NCI-H2227 treated with DMSO at 0.1 percent for 48 hours (cell line): ENCODE data around the gene TNNT2.

Experiments
- DNase-seq: peaks from one replicate; lab custom pipeline; 2025; lab: John Stamatoyannopoulos, UW

Gene TNNT2

GRCh38 chr1:201376464-201377374 lies 761 bp downstream of the TNNT2 start:
- no peak for DNase-seq

DNA sequence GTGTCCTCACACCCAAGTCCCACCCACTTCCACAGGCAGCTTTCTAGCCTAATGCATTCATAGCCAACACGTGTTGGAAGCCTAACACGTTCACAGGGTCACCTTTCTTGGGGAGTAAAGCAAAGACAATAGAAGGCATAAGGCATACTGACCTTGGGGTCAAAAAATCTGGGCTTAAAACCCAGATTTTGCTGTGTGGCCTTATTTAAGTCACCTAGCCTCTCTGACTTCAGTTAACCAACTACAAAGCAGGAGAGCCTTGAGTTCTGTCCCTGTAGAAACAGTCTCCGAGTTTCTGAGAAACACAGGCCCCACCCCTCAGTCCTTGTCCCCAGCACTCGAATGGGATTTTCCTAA lies 1.4 kb downstream of the TNNT2 start:
- DNase-seq, result no peak

DNA sequence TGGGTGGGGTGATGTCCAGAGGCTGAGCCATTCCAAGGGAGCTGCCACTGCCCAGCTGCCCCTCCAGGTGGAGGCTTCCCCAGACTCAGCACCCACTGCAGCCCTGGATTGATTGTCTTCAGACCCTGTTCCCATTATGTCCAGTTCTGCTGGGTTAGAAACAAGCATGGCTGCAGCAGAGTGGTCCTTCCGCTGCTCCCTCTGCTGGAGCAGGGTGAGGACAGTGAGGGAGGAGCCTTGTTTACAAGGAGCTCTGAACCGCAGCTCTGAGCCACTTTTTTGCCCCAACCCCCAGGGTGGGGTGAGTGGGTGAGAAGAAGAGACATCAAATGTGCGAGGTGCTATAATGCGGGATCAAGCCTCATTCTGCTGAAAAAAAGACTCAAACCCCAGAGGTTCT lies 2.3 kb downstream of the TNNT2 start:
- DNase-seq, result peak; percentile 26

GRCh38 chr1:201374364-201374763 lies 3.1 kb downstream of the TNNT2 start:
- DNase-seq, result peak; percentile 64

DNA sequence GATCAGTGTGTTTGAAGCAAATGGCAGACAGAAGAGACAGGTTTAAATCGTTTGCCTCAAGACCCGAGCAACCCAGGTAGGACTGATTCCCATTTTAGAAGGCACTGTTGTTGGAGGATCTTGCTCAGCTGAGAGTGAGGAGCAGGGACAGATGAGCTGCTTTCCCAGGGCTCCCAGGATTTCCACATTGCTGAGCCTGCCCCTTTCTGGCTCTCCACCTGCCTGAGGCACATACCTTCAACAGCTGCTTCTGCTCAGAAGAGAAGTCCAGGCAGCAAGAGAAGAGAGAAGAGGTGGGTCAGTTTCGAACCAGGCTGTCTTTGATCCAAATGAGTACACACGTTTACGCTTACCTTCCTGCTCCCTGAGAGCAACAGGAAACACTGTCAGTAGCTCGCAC lies 5.7 kb downstream of the TNNT2 start:
- DNase-seq, result no peak

GRCh38 chr1:201371276-201371675 lies 6.2 kb downstream of the TNNT2 start:
- DNase-seq, result no peak

- no peak for DNase-seq
Observed at GRCh38 chr1:201370500-201370899, 7.0 kb downstream of the TNNT2 start.

- DNase-seq, result no peak
Observed at GRCh38 chr1:201369209-201369608, 8.3 kb downstream of the TNNT2 start.

- DNase-seq, result no peak
Observed at GRCh38 chr1:201366696-201367095, 10.8 kb downstream of the TNNT2 start.

DNA sequence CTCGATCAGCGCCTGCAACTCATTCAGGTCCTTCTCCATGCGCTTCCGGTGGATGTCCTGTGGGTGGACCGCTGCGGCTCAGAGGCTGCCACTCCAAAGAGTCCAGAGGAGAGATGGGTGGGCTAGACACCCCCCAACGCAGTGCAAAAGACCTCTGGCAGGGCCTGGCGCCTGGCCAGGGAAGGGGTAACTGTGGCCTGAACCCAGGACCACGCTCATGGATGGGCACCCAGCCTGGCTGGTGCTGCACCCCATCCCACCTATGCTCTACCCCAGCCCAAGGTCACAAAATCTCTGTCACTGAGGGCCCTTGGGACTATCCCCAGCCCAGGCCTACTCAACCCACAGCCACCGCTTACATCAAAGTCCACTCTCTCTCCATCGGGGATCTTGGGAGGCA lies 12.2 kb downstream of the TNNT2 start:
- no peak for DNase-seq

DNA sequence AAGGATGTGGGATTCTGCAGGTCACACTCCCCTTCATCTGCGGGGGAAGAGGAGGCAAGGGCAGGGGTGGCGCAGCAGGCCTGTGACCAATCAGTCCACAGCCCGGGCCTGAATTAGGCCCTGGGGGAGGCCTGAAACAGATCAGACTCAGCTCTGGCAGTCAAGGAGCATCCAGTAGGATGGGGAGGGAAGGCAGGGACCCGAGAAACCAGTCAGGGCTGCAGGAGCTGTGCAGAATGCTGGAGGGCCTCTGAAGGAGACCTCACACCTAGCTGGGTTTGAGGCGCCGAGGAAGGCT lies 12.7 kb downstream of the TNNT2 start:
- DNase-seq, result no peak

- DNase-seq, result no peak
Observed at GRCh38 chr1:201363467-201363866, 14.0 kb downstream of the TNNT2 start.

GRCh38 chr1:201362906-201363305 lies 14.6 kb downstream of the TNNT2 start:
- no peak for DNase-seq

DNA sequence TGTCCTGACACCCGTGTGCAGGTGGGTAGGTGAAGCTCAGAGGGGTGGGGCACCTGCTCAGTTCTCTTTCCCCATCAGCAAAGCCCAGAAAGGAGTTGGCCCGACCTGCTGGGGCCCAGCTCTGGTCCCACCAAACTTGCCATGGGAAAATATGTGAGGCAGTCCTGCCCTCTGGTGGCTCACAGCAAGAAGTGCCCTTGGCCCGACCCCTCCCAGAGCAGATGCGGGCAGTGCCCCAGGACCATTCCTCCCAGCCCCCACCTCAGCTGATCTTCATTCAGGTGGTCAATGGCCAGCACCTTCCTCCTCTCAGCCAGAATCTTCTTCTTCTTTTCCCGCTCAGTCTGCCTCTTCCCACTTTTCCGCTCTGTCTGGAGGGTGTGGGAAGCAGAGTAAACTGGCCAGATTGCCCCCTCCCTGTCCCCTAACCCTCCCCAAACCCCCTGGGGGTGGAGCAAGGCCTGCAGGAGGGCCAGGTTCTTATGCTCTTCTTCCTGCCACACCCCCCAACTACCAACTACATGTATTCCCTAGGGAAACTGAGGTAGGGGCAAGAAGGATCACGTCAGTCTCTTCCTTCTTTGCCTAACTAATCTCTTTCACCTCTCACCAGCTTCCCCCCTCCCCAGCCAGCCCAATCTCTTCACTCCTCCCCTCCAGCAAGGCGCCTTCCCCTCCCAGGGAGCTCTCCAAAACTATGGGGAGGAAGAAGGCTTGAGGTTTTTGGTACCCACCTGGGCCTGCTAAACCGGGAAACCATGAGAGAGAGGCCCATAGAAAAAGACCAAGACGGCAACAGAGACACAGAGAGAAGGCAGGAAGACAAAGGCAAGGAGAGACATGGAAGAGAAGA lies 15.6 kb downstream of the TNNT2 start:
- no peak for DNase-seq

GRCh38 chr1:201360901-201361651 lies 16.4 kb downstream of the TNNT2 start:
- DNase-seq, result no peak

- DNase-seq, result no peak
Observed at GRCh38 chr1:201360486-201360885, 17.0 kb downstream of the TNNT2 start.

GRCh38 chr1:201359873-201360210 lies 17.6 kb downstream of the TNNT2 start:
- no peak for DNase-seq

GRCh38 chr1:201359031-201359872 lies 18.2 kb downstream of the TNNT2 start:
- DNase-seq, result no peak

DNA sequence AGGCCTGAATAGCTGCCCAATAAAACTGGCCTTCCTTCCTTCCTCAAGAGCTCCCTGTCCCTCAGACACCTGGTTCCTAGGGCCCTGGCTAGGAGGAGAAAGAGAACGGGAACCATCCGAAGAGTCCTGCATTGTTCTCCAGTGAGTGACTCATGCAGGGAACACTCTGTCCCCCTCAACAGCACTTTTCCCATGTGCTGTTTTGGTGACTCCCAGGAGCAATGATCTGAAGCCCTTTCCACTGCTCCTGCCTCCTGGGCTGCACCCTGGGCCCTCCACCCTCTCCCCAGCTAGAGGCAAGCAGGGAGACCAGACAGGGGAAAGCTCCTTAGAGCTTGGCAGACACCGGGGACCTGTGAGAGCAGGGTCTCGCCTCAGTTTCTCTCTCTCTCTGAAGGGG lies 18.9 kb downstream of the TNNT2 start:
- no peak for DNase-seq

DNA sequence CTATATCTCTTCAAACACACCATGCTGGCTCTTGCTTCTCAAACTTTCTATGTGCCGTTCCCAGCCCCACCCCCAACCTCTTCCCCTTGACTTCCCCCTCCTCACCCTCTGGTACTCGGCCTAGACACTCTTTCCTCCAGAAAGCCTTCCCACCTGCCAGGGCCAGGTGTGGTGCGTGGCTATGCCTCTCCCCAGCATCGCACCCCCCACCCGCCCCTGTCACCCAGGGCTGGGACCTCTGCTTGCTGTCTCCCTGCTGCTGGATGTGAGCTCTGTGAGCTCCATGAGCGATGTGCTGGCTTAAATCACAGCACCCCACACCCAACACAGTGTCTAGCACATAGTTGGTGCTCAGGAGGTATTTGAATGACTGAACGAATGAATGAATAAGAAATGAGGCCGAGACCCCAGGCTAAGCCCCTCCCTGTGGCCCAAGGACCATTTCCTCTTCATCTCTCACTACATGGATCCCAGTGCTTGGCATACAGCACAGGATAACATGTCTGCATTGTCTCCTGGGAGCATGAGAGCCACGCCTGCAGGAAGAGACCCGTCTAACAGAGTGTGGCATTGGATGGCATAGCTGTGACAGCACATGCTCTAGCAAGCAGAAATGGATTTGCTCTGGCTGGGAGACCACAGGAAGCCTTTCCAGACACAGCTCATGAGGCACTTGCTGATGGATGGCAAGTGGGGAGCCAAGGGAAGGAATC lies 19.7 kb downstream of the TNNT2 start:
- DNase-seq, result no peak

DNA sequence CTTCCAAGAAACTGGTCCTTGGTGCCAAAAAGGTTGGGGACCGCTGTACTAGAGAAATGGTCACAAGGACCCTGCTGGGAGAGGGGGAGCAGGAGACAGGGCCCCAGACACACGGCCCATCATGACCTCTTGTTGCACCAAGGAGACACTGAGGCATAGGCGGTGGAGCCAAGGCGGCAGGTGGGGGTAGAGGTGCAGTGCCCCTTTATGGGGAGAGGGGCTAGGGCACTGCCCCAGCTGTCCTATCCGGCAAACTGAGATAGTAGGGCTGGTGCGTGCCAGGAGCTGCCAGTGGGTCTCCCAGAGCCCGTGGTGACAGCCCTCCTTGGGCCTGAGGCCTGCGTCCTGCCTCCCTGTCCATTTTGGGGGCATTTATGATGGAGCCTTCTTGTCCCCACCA lies 20.3 kb downstream of the TNNT2 start:
- DNase-seq, result no peak
